ENCODE data around the gene ACIN1.
"Not testable (repeated sequence)": the region's sequence is repeated elsewhere in the genome, so short reads cannot be mapped to it uniquely, and the experiment has no call there.

The ACIN1 gene

GRCh38 chr14:23040100-23040499 is 54.8 kb downstream of the ACIN1 start:
- no peak for DNase-seq

DNA sequence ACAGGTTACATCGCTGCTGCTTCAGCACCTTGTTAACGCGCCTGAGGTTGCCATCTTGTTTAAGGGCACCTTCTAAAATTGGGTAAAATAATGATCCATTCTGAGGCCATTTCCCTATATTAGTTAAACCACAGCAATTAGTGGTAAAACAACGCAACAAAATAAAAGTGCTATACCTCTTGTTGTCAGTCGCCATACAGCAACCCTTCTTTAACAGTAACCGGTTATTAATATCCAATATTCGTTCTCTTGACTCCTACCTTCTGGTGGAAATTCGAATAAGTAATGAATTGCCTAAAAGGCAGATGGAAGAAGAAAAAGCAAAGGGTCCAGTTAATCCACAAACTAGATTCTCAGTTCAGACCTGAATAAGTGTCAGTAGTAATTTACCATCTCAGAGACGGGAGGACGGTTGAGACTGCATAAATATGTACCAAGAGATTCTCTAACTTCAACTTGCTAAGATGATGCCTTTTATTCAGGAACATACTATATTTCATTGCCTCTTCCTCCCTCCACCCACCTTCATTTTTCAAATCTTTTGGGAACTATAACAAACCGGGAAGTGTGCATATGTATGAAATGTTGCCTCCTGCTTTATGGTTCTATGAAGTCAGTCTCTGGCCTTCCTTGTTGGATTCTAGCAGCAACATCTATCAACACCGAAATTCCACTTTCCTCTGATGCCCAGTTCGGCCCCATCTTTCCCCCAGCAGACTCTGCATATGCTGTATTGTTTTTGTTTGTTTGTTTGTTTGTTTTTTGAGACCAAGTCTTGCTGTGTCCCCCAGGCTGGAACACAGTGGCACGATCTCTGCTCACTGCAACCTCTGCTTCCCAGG is 59.4 kb downstream of the ACIN1 start:
- DNase-seq, result no peak

- DNase-seq, result no peak
Measured at GRCh38 chr14:23034498-23035302, 60.2 kb downstream of the ACIN1 start, which contains the start of gene PSMB5. TSS of gene PSMB5 (minus strand) at chr14:23034900. CDS start at chr14:23034881, 19 bp downstream.

- DNase-seq, result no peak
Measured at GRCh38 chr14:23033801-23034497, 61.0 kb downstream of the ACIN1 start.

DNA sequence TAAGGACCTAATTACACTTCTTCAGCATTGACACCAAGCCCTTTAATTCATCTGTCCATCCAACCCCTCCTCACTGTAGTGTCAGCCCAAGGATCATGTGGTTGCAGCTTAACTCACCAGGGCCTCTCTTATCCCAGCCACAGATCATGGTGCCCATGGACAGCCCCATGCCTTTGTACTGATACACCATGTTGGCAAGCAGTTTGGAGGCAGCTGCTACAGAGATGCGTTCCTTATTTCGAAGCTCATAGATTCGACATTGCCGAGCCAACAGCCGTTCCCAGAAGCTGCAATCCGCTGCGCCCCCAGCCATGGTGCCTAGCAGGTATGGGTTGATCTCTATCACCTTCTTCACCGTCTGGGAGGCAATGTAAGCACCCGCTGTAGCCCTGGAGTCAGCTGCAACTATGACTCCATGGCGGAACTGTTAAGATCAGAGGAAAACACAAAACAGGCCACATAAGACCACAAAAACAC is 61.6 kb downstream of the ACIN1 start:
- DNase-seq, result no peak

DNA sequence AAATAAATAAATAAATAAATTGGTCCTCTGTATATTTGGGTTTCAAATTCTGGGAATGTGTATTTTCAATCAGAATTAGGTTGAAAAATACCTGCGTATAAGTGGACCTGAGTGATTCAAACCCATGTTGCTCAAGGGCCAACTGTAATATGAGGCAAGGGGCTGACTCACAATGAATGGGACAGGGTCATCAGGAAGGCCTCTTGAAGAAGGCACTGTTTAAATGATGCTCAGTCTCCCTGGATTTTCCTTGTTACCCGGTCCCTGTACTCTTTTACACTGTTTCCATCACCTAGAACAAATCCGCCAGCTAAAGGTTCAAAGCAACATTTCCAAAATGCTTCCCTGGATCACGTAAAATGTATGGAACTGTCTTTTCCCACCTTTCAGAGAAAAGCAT is 64.0 kb downstream of the ACIN1 start:
- DNase-seq, result no peak

GRCh38 chr14:23028799-23029198 is 66.1 kb downstream of the ACIN1 start:
- no peak for DNase-seq

DNA sequence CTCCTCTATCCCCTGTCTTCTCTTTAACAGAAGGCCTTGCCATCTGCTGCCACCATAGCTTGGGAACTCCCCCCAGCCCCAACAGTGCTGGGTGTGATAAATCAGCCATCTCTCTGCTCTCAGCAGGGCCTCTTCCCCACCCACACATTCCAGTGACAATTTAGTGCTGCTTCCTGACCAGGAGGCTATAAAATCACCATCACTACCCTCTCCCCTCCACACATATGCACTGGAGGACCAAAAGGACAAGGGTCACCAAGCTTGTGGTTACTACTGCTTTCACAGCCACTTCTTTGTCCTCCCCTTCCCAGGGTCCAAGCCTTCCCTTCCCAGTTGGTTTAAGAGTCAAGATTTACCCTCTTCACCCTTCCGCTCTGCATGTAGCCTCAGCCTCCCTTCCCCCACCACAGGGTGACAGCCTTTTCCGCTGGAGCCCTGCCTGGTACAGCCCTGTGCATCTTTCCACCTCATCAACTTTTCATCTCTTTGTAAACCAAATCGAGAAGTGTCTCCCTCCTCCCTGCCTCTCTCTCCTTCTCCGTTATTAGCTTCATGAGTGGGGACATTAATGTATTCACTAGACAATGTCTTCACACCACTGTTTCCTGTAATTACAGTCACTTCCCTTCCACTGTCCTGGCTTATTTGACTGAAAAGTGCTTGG is 69.7 kb downstream of the ACIN1 start:
- no peak for DNase-seq

- DNase-seq, result no peak
Measured at GRCh38 chr14:23024612-23025075, 70.3 kb downstream of the ACIN1 start.

DNA sequence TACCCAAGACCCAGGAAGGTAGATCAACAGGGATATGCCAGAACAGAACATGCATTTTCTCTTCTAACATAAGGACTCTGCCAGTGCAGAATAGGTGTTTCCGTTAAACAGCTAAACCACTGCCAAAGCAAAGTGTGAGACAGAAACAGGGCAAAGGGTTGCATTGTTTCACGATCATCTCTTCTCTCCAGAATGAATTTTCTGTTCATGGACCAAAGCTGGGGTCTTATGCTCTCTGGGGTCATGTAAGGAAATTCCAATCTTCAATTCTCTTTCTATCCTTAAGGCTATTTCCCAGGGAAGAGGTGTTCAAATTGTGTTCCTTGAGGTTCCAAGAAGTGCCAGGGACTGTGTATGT is 71.2 kb downstream of the ACIN1 start:
- no peak for DNase-seq

DNA sequence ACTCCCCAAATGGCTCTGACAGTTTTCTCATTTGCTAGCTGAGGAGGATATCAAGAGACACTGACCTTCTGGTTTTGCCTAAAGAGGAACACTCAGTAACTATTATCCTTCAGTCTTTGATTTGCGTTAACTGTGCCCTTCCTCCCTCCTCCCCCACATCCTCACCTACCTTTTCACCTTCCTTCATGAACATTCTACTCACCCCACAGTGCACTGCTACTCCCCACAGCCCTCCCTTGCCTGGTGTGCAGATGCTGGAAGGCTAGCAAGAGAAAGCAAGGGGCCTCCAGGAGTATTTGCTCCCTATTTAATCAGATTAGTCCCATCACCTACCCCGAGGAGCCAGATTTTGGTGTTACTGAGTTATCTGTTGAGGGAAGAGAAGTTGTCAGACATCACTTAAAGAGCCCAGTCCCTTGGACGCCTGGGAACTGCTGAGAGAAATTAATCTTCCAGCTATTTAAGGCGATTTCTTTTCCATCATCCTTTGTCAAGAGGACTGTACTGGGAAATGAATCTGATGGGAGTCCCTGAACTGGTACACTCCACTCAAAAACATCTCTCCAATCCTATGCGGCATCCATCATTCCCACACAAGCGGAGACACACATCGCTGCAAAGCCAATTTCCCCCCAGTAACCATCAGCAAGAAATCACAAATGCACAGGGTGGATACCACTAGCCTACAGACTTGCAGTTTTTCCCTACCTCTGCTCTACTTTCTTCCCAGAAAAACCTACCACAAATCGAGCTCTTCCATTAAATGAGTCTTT is 71.7 kb downstream of the ACIN1 start:
- DNase-seq, result no peak

DNA sequence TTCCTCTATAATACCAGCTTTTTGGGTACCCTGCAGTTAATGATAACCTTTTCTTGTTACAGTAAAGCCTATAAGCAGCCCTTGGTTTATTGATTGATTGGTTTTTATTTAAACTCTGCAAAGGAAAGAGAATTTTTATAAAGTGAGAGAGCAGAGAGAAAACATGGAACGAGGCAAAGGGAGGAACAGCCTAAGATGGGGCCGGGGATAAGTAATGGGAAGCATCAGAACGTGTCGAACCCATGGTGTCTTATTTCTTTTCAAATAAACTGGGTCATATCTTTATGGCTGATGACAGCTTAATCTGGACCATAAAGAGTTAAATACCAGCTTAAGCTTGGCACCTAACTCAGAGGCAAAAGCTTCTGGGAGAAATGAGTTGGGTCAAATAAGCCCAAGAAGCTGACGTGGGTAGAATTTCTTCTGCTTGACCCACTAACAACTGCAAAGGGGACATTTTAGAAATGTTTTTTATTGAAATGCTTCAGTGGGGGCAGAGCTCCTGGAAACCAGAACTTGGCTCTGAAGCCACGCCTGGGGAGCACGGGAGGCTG is 73.0 kb downstream of the ACIN1 start:
- no peak for DNase-seq

- DNase-seq, result no peak
Measured at GRCh38 chr14:23021434-23021833, 73.5 kb downstream of the ACIN1 start.

DNA sequence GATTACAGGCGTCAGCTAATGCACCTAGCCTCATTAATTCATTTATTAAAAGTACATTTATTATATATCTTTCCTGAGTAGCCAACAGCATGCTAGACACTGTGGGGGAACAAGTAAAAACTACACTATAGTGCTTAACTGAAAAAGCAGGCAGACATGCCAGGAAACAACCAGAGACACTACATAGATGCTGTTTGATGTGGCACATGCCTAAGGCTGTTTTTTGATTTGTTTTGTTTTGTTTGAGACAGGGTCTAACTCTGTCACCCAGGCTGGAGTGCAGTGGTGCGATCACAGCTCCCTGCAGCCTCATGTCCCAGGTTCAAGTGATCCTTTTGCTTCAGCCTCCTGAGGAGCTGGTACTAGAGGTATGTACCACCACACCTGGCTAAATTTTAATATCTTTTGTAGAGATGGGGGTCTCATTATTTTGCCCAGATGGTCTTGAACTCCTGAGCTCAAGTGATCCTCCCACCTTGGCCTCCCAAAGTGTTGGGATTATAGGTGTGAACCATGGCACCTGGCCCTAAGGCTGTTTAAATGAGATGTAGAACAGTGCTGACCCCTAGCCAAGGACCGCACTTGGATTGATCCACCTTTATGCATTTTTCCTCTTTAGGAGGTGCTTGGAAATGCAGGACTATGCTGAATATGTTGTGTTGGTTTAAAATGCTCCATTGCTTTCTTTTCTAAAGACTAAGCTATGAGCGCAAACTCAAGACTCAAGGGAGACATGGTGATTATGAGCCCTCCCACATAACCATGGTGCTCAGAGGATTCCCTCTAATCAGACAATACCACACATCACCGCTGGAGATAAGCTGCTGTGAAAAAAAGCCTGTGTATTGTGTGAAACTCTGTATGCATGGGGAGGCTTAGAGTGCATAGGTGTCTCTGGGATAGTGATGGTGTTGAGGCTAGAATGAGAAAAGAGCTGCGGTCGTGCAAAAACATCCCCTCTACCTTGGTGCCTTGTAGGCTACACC is 74.5 kb downstream of the ACIN1 start:
- DNase-seq, result no peak

DNA sequence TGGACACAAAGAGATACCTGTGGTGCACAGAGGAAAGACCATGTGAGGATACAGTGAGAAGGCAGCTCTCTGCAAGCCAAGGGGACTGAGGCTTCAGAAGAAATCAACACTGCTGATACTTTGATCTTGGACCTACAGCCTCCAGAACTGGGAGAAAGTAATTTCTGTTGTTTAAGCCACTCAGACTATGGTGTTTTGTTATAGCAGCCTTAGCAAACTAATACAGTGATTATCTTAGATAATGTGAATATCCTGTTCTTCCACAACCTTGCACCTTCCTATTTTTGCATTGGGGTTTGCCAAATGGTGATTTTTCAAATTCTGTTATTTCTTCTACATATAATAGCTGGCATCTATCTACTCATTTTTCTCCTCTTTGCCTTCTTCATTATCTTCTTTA is 76.8 kb downstream of the ACIN1 start:
- DNase-seq, result no peak

DNA sequence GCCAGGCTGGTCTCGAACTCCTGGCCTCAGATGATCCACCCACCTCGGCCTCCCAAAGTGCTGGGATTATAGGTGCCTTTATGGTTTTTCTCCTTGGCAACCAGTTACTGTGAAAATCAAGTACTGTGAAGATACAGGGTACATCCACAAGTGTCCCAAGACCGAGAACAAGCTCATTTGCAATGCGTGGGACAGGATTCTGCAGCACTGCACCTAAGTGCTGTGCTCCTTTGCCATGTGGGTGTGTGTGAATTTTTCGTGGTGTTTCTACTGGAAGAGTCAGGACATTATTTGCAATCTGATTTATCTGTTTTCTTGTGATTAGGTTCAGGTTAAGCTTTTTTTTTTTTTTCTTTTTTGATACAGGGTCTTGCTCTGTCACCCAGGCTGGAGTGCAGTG is 77.8 kb downstream of the ACIN1 start:
- no peak for DNase-seq

- no peak for DNase-seq
Measured at GRCh38 chr14:23015618-23016017, 79.3 kb downstream of the ACIN1 start.

GRCh38 chr14:23013749-23014054 is 81.2 kb downstream of the ACIN1 start:
- DNase-seq, result not testable (repeated sequence)

DNA sequence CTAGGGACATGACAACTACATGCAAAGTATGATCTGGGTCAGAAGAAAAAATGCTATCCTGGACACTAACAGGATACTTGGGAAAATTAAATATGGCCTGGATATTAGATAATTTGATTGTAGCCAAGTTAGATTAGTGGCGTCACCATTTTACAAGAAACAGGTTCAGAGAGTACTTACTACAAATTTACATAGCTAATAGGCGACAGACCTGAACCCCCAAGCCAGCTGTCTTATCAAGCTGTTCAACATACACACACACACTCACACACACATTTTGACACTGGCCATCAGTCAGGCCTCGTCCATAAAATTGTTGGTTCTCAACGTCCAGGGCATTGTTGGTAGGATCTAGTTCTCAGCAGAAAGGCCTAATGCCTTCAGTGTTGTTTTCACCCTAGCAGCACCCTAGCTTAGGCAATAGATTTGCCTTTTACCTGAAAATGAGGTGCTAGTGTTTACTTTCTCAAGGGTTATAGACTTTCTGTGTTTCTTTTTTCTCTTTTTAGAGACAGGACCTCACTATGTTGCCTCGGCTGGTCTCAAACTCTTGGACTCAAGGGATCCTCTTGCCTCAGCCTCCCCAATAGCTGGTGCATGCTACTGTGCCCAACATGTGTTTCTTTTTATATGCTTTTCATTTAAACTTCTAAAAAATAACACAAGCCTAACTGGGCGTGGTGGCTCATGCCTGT is 81.7 kb downstream of the ACIN1 start:
- DNase-seq, result no peak
